Measurements from ENCODE around the gene FHOD3. TPM values are rescaled to one million over a fixed set of nuclear protein-coding genes. Genes with fewer than 3 reads are reported as not detected.

FHOD3 gene
- total and polyA plus RNA-seq, 9 of the 15 experiments (the other 6 are each of a cell fraction or from before 2014, with no cell fraction given): 0.11 TPM; not detected in 8

GRCh38 chr18:36661999-36662398 is 364.5 kb downstream of the FHOD3 start:
- peak in 1 of 4 experiments; percentile 29 for DNase-seq (ENCODE audit: extremely low read depth in 1 of 4, low spot score in 3 of 4)
- Histone ChIP-seq H3K27ac (ENCODE audit: extremely low read depth, low read depth, low read length) (no peak overlapping the region), H2AFZ (ENCODE audit: low read depth, low read length) (no peak overlapping the region), H4K20me1 (replicated peaks; ENCODE audit: control insufficient read depth, insufficient read depth, low read length) (no peaks in the 10 kb centered on the region; the same call in 1 of the 2 replicates), H3K9me3 (replicated peaks; ENCODE audit: control insufficient read depth, insufficient read depth, low read depth, low read length) (no peaks in the 10 kb centered on the region), H3K27me3 (ENCODE audit: control insufficient read depth in 2 of 2, insufficient read depth in 2 of 2, low read length in 2 of 2) (peaks cover 4 to 13% of the 10 kb centered on the region in 2 experiments; a peak in 3 of 5 replicates), H3K36me3 (ENCODE audit: control insufficient read depth, insufficient read depth, low read length) (no peaks in the 10 kb centered on the region), H3K9ac (ENCODE audit: insufficient read depth in 1 of 2, low read depth in 2 of 2, low read length in 2 of 2) (no peak overlapping the region), H3K9me1 (ENCODE audit: control insufficient read depth, insufficient read depth, low read length) (no peaks in the 10 kb centered on the region), H3K4me1 (replicated peaks in 1 of 2; ENCODE audit: control insufficient read depth in 2 of 2, insufficient read depth in 2 of 2, low read length in 2 of 2) (no peaks in the 10 kb centered on the region), H3K4me2 (ENCODE audit: insufficient read depth, low read length) (no peak overlapping the region), H3K79me2 (ENCODE audit: control insufficient read depth, insufficient read depth, low read length) (no peaks in the 10 kb centered on the region), H3K4me3 (no peak overlapping the region)
- POLR2A ChIA-PET: no interaction called here
- CTCF ChIA-PET (ENCODE audit: low intra/inter-chr PET ratio): no interaction called here
- in situ Hi-C loops (cut with MboI) (no loop called here), intact Hi-C loops (cut with micrococcal nuclease) (no loop called here)
- 6% methylated on average over 5 of the region's 5 CpGs for WGBS (ENCODE audit: insufficient coverage, low coverage, missing lambda C conversion rate)
- FAIRE-seq: no peak
- peak; percentile 74 for ATAC-seq
- no TSS peak for BruUV-seq (replicated peaks)
- TF ChIP-seq JUND (IDR thresholded peaks at IDR 0.05; ENCODE audit: borderline replicate concordance, low read depth, low read length): no peak
- no peak for TF ChIP-seq JUND (tag; IDR thresholded peaks at IDR 0.05; ENCODE audit: borderline replicate concordance, low read depth, low read length)
- no peak for TF ChIP-seq RBM22 (IDR thresholded peaks at IDR 0.05; ENCODE audit: low read depth, low read length, poor library complexity, severe bottlenecking)
- TF ChIP-seq HINFP (tag; conservative IDR thresholded peaks at IDR 0.05; ENCODE audit: low read depth): no peak
- TF ChIP-seq YY1 (IDR thresholded peaks at IDR 0.05; ENCODE audit: borderline replicate concordance in 1 of 3, control insufficient read depth in 1 of 3, extremely low read depth in 1 of 3, insufficient read depth in 3 of 3, insufficient read length in 1 of 3, insufficient replicate concordance in 2 of 3, low read depth in 1 of 3, low read length in 2 of 3): peak in 1 of 3 experiments; percentile 28
- no peak for TF ChIP-seq ZNF24 (IDR thresholded peaks at IDR 0.05)
- TF ChIP-seq CTCF (IDR thresholded peaks at IDR 0.05 in 2 of 3, conservative IDR thresholded peaks at IDR 0.05 in 1 of 3; ENCODE audit: insufficient read depth in 2 of 3, low read depth in 1 of 3, low read length in 3 of 3): peak in 2 of 3 experiments; percentile 23 to 42; a peak in 3 of 6 replicates
- TF ChIP-seq RHOXF2B (CRISPR knock-in tag; conservative IDR thresholded peaks at IDR 0.05): no peak
- no peak for TF ChIP-seq CREB5 (CRISPR knock-in tag; IDR thresholded peaks at IDR 0.05)
- TF ChIP-seq SMC3 (conservative IDR thresholded peaks at IDR 0.05; ENCODE audit: insufficient read depth, low read depth, low read length): 0 out of 2 replicates have a peak, but pooled peaks have one; percentile 6
- TF ChIP-seq RAD21 (CRISPR knock-in tag; conservative IDR thresholded peaks at IDR 0.05 in 1 of 2, IDR thresholded peaks at IDR 0.05 in 1 of 2): peak; percentile 19 to 55; a peak in 3 of 4 replicates
- 0 out of 2 replicates have a peak, but pooled peaks have one; percentile 15 for TF ChIP-seq DEAF1 (CRISPR knock-in tag; IDR thresholded peaks at IDR 0.05)

Data from K562 (cell line).